ENCODE data around the gene SLC27A6.

DNA sequence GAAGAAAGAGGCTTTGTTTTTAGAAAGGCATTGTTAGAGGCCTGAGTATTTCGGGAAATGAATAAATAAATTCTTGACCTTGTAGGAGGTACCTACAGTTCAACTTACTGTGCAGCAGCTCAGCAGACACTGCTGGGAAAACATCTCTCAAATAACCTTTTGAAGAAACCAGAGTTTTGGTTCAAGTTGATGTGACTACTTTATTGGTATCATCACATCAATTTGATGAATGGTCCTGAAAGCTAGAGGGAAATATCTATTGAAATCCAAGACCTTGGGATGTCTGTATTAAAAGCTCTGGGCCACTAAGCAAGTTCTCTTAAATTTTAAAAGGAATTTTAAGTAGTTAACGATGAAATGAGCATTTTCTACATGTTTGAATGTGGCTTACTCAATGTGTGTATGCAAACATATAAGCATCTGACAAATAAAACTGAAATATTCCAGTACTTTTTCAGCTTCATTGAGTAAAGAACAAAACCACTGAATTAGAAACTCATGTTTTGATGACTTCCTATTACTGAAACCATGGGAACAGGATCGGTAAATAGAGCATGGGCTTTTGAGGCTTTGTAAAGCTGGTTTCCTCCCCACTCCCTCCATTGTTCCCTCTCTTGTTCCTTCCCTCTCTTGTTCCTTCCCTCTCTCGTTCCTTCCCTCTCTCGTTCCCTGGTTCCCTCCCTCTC, 36.7 kb downstream of the SLC27A6 start:
- TF ChIP-seq POLR2A (IDR thresholded peaks at IDR 0.05) = no peak
- TF ChIP-seq, protein P1, sequence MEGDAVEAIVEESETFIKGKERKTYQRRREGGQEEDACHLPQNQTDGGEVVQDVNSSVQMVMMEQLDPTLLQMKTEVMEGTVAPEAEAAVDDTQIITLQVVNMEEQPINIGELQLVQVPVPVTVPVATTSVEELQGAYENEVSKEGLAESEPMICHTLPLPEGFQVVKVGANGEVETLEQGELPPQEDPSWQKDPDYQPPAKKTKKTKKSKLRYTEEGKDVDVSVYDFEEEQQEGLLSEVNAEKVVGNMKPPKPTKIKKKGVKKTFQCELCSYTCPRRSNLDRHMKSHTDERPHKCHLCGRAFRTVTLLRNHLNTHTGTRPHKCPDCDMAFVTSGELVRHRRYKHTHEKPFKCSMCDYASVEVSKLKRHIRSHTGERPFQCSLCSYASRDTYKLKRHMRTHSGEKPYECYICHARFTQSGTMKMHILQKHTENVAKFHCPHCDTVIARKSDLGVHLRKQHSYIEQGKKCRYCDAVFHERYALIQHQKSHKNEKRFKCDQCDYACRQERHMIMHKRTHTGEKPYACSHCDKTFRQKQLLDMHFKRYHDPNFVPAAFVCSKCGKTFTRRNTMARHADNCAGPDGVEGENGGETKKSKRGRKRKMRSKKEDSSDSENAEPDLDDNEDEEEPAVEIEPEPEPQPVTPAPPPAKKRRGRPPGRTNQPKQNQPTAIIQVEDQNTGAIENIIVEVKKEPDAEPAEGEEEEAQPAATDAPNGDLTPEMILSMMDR (IDR thresholded peaks at IDR 0.05) = no peak
- TF ChIP-seq EP300 (IDR thresholded peaks at IDR 0.05) = no peak
- no peak for TF ChIP-seq POLR2AphosphoS5 (IDR thresholded peaks at IDR 0.05)

Data from upper lobe of left lung (tissue), 4 donors.